ENCODE results near the gene MYBPC2. TPM values are rescaled to one million over a fixed set of nuclear protein-coding genes. Genes with fewer than 3 reads are reported as not detected.

MYBPC2 gene
- total RNA-seq, 1 donor from 2014 or later = 0.12 TPM

GRCh38 chr19:50514346-50515167 is 81.9 kb downstream of the MYBPC2 start:
- DNase-seq = no peak
- Histone ChIP-seq H3K36me3 (no peaks in the 10 kb centered on the region), H3K27ac (no peak overlapping the region), H3K9me3 (no peaks in the 10 kb centered on the region), H3K27me3 (no peaks in the 10 kb centered on the region), H3K4me3 (no peak overlapping the region), H3K4me1 (peaks cover 9% of the 10 kb centered on the region)
- no peak for ATAC-seq
- TF ChIP-seq CTCF (IDR thresholded peaks at IDR 0.05) = no peak
- intact Hi-C loops (cut with DNase I) = no loop called here

DNA sequence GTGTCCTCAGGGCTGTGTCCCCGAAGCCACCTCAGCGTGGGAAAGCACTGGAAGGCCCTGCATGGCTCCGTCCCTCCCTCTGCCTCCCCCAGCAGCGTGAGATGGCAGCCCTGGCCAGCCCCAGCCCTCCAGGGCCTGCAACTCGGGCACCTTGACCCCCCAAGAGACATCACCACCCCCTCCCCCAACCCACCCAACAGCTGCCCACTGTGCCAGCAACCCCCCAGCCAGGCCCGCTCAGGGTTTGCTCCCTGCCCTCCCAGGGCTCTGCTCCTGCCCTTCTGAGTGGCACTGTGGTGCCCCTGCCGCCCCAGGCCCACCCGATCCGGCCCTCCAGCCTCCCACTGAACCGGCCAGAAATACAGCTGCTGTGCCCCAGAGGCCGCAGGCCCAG is 82.5 kb downstream of the MYBPC2 start:
- no peak for TF ChIP-seq CTCF (IDR thresholded peaks at IDR 0.05)
- H3K27ac ChIP-seq = no peak overlapping the region
- H3K36me3 ChIP-seq = no peaks in the 10 kb centered on the region
- intact Hi-C loops (cut with DNase I) = no loop called here
- H3K27me3 ChIP-seq = no peaks in the 10 kb centered on the region
- H3K4me3 ChIP-seq = no peak overlapping the region
- ATAC-seq (no peak), DNase-seq (no peak)
- H3K9me3 ChIP-seq = no peaks in the 10 kb centered on the region
- peaks cover 6% of the 10 kb centered on the region for H3K4me1 ChIP-seq

Other genes starting within 250 kb of the MYBPC2 start
- 146 TPM for gene MYH14, start 229.3 kb upstream of the MYBPC2 start, total RNA-seq
- 12.8 TPM for gene KCNC3, start 103.5 kb upstream of the MYBPC2 start, total RNA-seq
- 1,895 TPM for gene NAPSA, start 67.3 kb upstream of the MYBPC2 start, total RNA-seq
- 101 TPM for gene NR1H2, start 56.4 kb upstream of the MYBPC2 start, total RNA-seq
- gene POLD1, start 48.5 kb upstream of the MYBPC2 start, total RNA-seq = 34.4 TPM
- 0.52 TPM for gene SPIB, start 14.0 kb upstream of the MYBPC2 start, total RNA-seq
- gene EMC10, start 43.6 kb downstream of the MYBPC2 start, total RNA-seq = 103 TPM
- 3.8 TPM for gene GARIN5A, start 44.0 kb downstream of the MYBPC2 start, total RNA-seq
- gene JOSD2, start 78.3 kb downstream of the MYBPC2 start, total RNA-seq = 34.7 TPM
- gene ASPDH, start 81.0 kb downstream of the MYBPC2 start, total RNA-seq = not detected
- gene LRRC4B, start 135.5 kb downstream of the MYBPC2 start, total RNA-seq = 4.6 TPM
- 2.5 TPM for gene SYT3, start 207.0 kb downstream of the MYBPC2 start, total RNA-seq
- 3.9 TPM for gene C19orf81, start 216.6 kb downstream of the MYBPC2 start, total RNA-seq

Measured in upper lobe of right lung (tissue), 1 donor.